ENCODE data around the gene CCDC33. TPM values are rescaled to one million over a fixed set of nuclear protein-coding genes. Genes with fewer than 3 reads are reported as not detected.

Gene CCDC33
- total and polyA plus RNA-seq, 10 of the 15 experiments (the other 5 are each of a cell fraction or from before 2014, with no cell fraction given) = 0.57 to 5.8 (median 4.3) TPM

DNA sequence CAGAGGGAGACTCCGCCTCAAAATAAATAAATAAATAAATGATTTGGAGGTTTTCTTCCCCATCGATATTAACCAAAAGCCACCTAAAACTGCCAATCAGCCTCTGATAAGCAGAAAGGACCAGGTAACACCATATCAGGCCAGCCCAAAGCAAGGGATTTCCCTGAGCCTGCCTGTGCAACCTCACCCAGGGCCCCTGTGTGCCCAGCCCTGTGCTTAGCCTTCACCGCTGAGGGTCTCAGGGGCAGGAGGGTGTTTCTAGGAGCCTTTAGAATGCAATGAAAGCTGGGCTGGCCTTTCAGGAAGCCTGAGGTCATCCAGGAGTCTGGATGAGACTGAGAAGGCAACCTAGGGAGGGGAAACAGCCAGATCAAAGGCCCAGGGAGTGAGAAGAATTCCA is 95.9 kb downstream of the CCDC33 start:
- Histone ChIP-seq H3K4me2 (ENCODE audit: control insufficient read depth, insufficient read depth) (no peak overlapping the region), H3K4me3 (no peak overlapping the region), H3K4me1 (ENCODE audit: control insufficient read depth, insufficient read depth, low read length) (no peaks in the 10 kb centered on the region), H3K27me3 (replicated peaks in 1 of 2; ENCODE audit: control insufficient read depth in 2 of 2, insufficient read depth in 2 of 2, low read length in 1 of 2) (no peaks in the 10 kb centered on the region), H3K9ac (ENCODE audit: control insufficient read depth, insufficient read depth, low read length) (no peak overlapping the region), H4K20me1 (ENCODE audit: control insufficient read depth, insufficient read depth) (no peaks in the 10 kb centered on the region; the same call in 1 of the 2 replicates), H2AFZ (ENCODE audit: control insufficient read depth, low read depth, low read length) (no peak overlapping the region), H3K9me3 (replicated peaks; ENCODE audit: control insufficient read depth, insufficient read depth, low read length) (no peaks in the 10 kb centered on the region), H3K27ac (ENCODE audit: control insufficient read depth, insufficient read depth) (no peak overlapping the region), H3K79me2 (ENCODE audit: control insufficient read depth, insufficient read depth, low read length) (no peaks in the 10 kb centered on the region), H3K36me3 (ENCODE audit: control insufficient read depth in 2 of 2, insufficient read depth in 2 of 2, low read length in 1 of 2) (no peaks in the 10 kb centered on the region)
- FAIRE-seq = no peak
- TF ChIP-seq LARP7 (IDR thresholded peaks at IDR 0.05) = no peak
- ChIA-PET RAD21 (ENCODE audit: unreplicated experiment) (no interaction called here), CTCF (no interaction called here), POLR2A (no interaction called here), SMC1A (ENCODE audit: uncharacterized antibody, unreplicated experiment) (no interaction called here)
- in situ Hi-C loops (cut with MboI) (no loop called here), intact Hi-C loops (cut with micrococcal nuclease; ENCODE audit: unreplicated experiment) (no loop called here)
- ATAC-seq = no peak
- WGBS (ENCODE audit: insufficient coverage, insufficient replicate concordance, low lambda C conversion rate, missing lambda C conversion rate) = 65% methylated on average over 3 of the region's 3 CpGs
- no TSS peak for BruUV-seq (replicated peaks)
- no peak for DNase-seq (ENCODE audit: low read depth, low spot score)

- Histone ChIP-seq H3K4me2 (ENCODE audit: control insufficient read depth, insufficient read depth) (no peak overlapping the region), H3K4me3 (no peak overlapping the region), H3K4me1 (ENCODE audit: control insufficient read depth, insufficient read depth, low read length) (no peaks in the 10 kb centered on the region), H4K20me1 (ENCODE audit: control insufficient read depth, insufficient read depth) (no peaks in the 10 kb centered on the region; the same call in 1 of the 2 replicates), H3K9me3 (replicated peaks; ENCODE audit: control insufficient read depth, insufficient read depth, low read length) (no peaks in the 10 kb centered on the region), H3K27ac (ENCODE audit: control insufficient read depth, insufficient read depth) (no peak overlapping the region), H3K79me2 (ENCODE audit: control insufficient read depth, insufficient read depth, low read length) (no peaks in the 10 kb centered on the region), H2AFZ (ENCODE audit: control insufficient read depth, low read depth, low read length) (no peak overlapping the region), H3K27me3 (replicated peaks in 1 of 2; ENCODE audit: control insufficient read depth in 2 of 2, insufficient read depth in 2 of 2, low read length in 1 of 2) (no peaks in the 10 kb centered on the region), H3K36me3 (ENCODE audit: control insufficient read depth in 2 of 2, insufficient read depth in 2 of 2, low read length in 1 of 2) (no peaks in the 10 kb centered on the region), H3K9ac (ENCODE audit: control insufficient read depth, insufficient read depth, low read length) (no peak overlapping the region)
- in situ Hi-C loops (cut with MboI) (no loop called here), intact Hi-C loops (cut with micrococcal nuclease; ENCODE audit: unreplicated experiment) (no loop called here)
- no peak for FAIRE-seq
- WGBS (ENCODE audit: insufficient coverage, insufficient replicate concordance, low lambda C conversion rate, missing lambda C conversion rate) = 56% methylated on average over 10 of the region's 10 CpGs
- no peak for TF ChIP-seq E2F4 (IDR thresholded peaks at IDR 0.05; ENCODE audit: low read depth, low read length)
- no peak for DNase-seq (ENCODE audit: low read depth, low spot score)
- BruUV-seq (replicated peaks) = no TSS peak
- CTCF ChIA-PET = no interaction called here
- SMC1A ChIA-PET (ENCODE audit: uncharacterized antibody, unreplicated experiment) = no interaction called here
- RAD21 ChIA-PET (ENCODE audit: unreplicated experiment) = no interaction called here
- ATAC-seq = no peak
- POLR2A ChIA-PET = no interaction called here
Measured at GRCh38 chr15:74332611-74333010, 96.5 kb downstream of the CCDC33 start.

Measured in GM12878 (cell line).